ENCODE data around the gene PAEP. TPM values are rescaled to one million over a fixed set of nuclear protein-coding genes. Genes with fewer than 3 reads are reported as not detected.
"Not testable (repeated sequence)": the region's sequence is repeated elsewhere in the genome, so short reads cannot be mapped to it uniquely, and the experiment has no call there.

Gene PAEP
- total RNA-seq, 3 donors from 2014 or later, result not detected

- intact Hi-C loops (cut with DNase I; ENCODE audit: low total_unique reads), result loop anchor here (5.0 kb wide), 1 partner anchor 214 kb away; no protein-coding TSS in a partner anchor
- DNase-seq (ENCODE audit: low spot score in 2 of 2), result peak in 1 of 2 donors; percentile 27
- Histone ChIP-seq H3K4me3 (no peak overlapping the region), H3K27ac (no peak overlapping the region), H3K4me1 (no peaks in the 10 kb centered on the region), H3K9me3 (no peaks in the 10 kb centered on the region), H3K27me3 (peaks cover 0 to 30% of the 10 kb centered on the region in 2 donors), H3K36me3 (no peaks in the 10 kb centered on the region)
- TF ChIP-seq CTCF (IDR thresholded peaks at IDR 0.05), result no peak
These were observed 35.3 kb upstream of the PAEP start for GRCh38 chr9:135526089-135526729.

GRCh38 chr9:135526730-135527571, 34.6 kb upstream of the PAEP start:
- no peaks in the 10 kb centered on the region for H3K36me3 ChIP-seq
- intact Hi-C loops (cut with DNase I; ENCODE audit: low total_unique reads), result loop anchor here (5.0 kb wide), 1 partner anchor 215 kb away; no protein-coding TSS in a partner anchor
- DNase-seq (ENCODE audit: low spot score in 2 of 2), result peak in 1 of 2 donors; percentile 48
- no peak overlapping the region for H3K4me3 ChIP-seq
- peaks cover 0 to 34% of the 10 kb centered on the region in 2 donors for H3K27me3 ChIP-seq
- no peak for TF ChIP-seq POLR2A (IDR thresholded peaks at IDR 0.05)
- TF ChIP-seq POLR2AphosphoS5 (IDR thresholded peaks at IDR 0.05), result no peak
- TF ChIP-seq CTCF (IDR thresholded peaks at IDR 0.05), result no peak
- H3K4me1 ChIP-seq, result no peaks in the 10 kb centered on the region
- no peaks in the 10 kb centered on the region for H3K9me3 ChIP-seq
- H3K27ac ChIP-seq, result no peak overlapping the region

- intact Hi-C loops (cut with DNase I; ENCODE audit: low total_unique reads), result loop anchor here (5.0 kb wide), 1 partner anchor 217 kb away; no protein-coding TSS in a partner anchor
- not testable (repeated sequence) for H3K27ac ChIP-seq; H3K4me3 ChIP-seq; DNase-seq (ENCODE audit: low spot score in 2 of 2); H3K4me1 ChIP-seq; H3K9me3 ChIP-seq; H3K36me3 ChIP-seq
- peaks cover 0 to 26% of the 10 kb centered on the region in 2 donors for H3K27me3 ChIP-seq
These were observed 32.6 kb upstream of the PAEP start for GRCh38 chr9:135528842-135529435.

- TF ChIP-seq POLR2AphosphoS5 (IDR thresholded peaks at IDR 0.05), result no peak
- no peak for TF ChIP-seq CTCF (IDR thresholded peaks at IDR 0.05)
- no peak for TF ChIP-seq POLR2A (IDR thresholded peaks at IDR 0.05)
- Histone ChIP-seq H3K27ac (no peak overlapping the region), H3K27me3 (peaks cover 0 to 16% of the 10 kb centered on the region in 2 donors), H3K9me3 (no peaks in the 10 kb centered on the region), H3K4me3 (no peak overlapping the region), H3K36me3 (no peaks in the 10 kb centered on the region), H3K4me1 (no peaks in the 10 kb centered on the region)
- no peak for DNase-seq (ENCODE audit: low spot score in 2 of 2)
- intact Hi-C loops (cut with DNase I; ENCODE audit: low total_unique reads), result no loop called here
These were observed 31.4 kb upstream of the PAEP start for GRCh38 chr9:135530146-135530545.

- intact Hi-C loops (cut with DNase I; ENCODE audit: low total_unique reads), result no loop called here
- no peaks in the 10 kb centered on the region for H3K9me3 ChIP-seq
- H3K36me3 ChIP-seq, result no peaks in the 10 kb centered on the region
- peaks cover 0 to 11% of the 10 kb centered on the region in 2 donors for H3K27me3 ChIP-seq
- H3K27ac ChIP-seq, result no peak overlapping the region
- no peaks in the 10 kb centered on the region for H3K4me1 ChIP-seq
- no peak for DNase-seq (ENCODE audit: low spot score in 2 of 2)
- TF ChIP-seq POLR2A (IDR thresholded peaks at IDR 0.05), result no peak
- TF ChIP-seq POLR2AphosphoS5 (IDR thresholded peaks at IDR 0.05), result no peak
- TF ChIP-seq CTCF (IDR thresholded peaks at IDR 0.05), result no peak
- no peak overlapping the region for H3K4me3 ChIP-seq
These were observed 30.5 kb upstream of the PAEP start for GRCh38 chr9:135531096-135531495.

Measured in breast epithelium (tissue), 4 donors.